ENCODE measurements around the gene PGM2. TPM values are rescaled to one million over a fixed set of nuclear protein-coding genes. Genes with fewer than 3 reads are reported as not detected.
A peak's percentile ranks its signal among the peaks of the same experiment; 100 is the strongest.

PGM2 gene
- total RNA-seq, 3 donors from 2014 or later (not counting 1 experiment from before 2014, with no cell fraction given), result 18.7 to 31.9 (median 27.1) TPM

DNA sequence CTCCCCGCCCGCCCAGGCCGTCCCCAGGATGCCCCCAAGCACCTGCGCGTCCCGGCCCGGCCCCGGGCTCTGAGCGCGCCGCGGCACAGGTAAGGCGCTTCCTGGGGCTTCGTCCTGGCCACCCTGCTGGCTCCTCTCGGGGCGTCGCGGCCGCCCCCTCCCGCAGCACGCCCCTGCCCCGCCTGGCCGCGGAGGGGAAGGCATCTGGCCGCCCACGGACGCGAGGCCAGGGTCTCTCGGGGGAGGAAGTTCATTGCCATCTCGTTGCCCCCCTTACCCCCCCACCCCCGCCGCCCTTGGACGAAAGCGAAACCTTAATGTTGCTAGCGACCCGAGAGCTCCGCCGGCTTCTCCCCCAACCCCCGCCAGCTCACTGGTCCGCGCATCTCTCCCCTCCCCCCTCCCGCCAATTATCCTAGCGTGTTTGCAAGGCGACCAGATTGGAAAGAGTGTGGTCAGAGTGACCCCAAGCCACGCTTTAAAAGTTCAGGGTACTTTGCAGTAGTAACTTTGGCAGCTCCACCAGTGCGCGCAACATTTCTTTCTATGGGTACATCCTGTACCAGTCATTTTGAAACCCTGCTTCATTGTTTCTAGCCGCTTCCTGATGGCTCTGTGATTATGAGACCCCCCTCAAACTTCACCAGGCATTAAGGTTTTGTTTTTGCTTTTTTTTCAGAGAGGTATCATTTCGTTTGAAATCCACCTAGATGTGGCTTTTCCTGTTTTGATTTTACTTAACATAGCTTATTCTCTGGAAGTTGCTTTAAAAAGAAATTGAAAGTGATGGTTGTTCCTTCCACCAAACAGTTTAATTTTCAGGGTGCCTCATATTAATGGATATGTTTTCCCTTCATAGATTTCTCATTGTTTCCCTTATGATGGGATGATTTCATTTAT lies 65.0 kb downstream of the PGM2 start:
- Histone ChIP-seq H3K27me3 (ENCODE audit: control insufficient read depth, insufficient read depth, low read length) (no peaks in the 10 kb centered on the region), H3K27ac (ENCODE audit: low read length) (peak overlapping the region; percentile 76), H3K36me3 (ENCODE audit: control insufficient read depth, insufficient read depth, low read length) (no peaks in the 10 kb centered on the region), H3K9me3 (ENCODE audit: control insufficient read depth, insufficient read depth, low read length) (no peaks in the 10 kb centered on the region), H3K4me3 (ENCODE audit: low read length) (peak overlapping the region; percentile 65), H3K4me1 (ENCODE audit: control insufficient read depth, insufficient read depth, low read length) (peaks cover 22% of the 10 kb centered on the region)
- 0% methylated on average over 42 of the region's 49 CpGs for WGBS (ENCODE audit: insufficient coverage)
- Mint-ChIP-seq H3K4me3 (peak overlapping the region; percentile 94), H3K36me3 (no peaks in the 10 kb centered on the region), H3K27ac (peak overlapping the region; percentile 90 to 91), H3K9me3 (no peaks in the 10 kb centered on the region), H3K4me1 (peaks cover 23 to 34% of the 10 kb centered on the region in 2 donors), H3K27me3 (ENCODE audit: low read depth in 2 of 2) (no peaks in the 10 kb centered on the region)
- intact Hi-C loops (cut with micrococcal nuclease), result loop anchor here (1.0 to 2.0 kb wide), 2 partner anchors 65 to 86 kb away; partner anchors contain the start of gene PGM2
- TF ChIP-seq CTCF (IDR thresholded peaks at IDR 0.05), result no peak
- DNase-seq (peak; percentile 59 to 76), ATAC-seq (peak; percentile 52 to 62 (median 60))

DNA sequence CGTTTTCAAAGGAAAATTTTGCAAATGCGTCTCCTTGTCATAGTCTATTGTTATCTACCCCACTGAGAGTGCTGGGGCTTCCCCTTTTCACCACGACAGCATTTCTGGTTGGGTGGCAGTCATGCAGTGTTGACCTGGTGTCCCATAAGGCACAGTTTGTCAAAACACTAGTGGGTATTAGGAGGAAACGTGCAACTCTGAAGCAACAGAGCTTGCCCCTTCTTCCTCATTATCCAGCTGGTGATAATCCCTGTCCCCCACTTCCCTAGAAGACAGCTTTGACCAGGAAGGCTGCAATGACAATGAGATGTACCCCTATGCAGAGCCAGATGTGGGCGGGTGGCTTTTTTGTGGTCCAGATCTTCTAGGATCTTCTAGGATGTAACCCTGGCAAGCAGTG lies 66.2 kb downstream of the PGM2 start:
- H3K4me1 ChIP-seq (ENCODE audit: control insufficient read depth, insufficient read depth, low read length), result peaks cover 22% of the 10 kb centered on the region
- Mint-ChIP-seq H3K27me3 (ENCODE audit: low read depth in 2 of 2) (no peaks in the 10 kb centered on the region), H3K4me1 (peaks cover 23 to 42% of the 10 kb centered on the region in 2 donors), H3K36me3 (no peaks in the 10 kb centered on the region), H3K27ac (peak overlapping the region; percentile 90 to 91), H3K9me3 (no peaks in the 10 kb centered on the region), H3K4me3 (peak overlapping the region; percentile 94)
- 27% methylated on average over 3 of the region's 5 CpGs for WGBS (ENCODE audit: insufficient coverage)
- no peaks in the 10 kb centered on the region for H3K36me3 ChIP-seq (ENCODE audit: control insufficient read depth, insufficient read depth, low read length)
- no peak overlapping the region for H3K4me3 ChIP-seq (ENCODE audit: low read length)
- no peaks in the 10 kb centered on the region for H3K9me3 ChIP-seq (ENCODE audit: control insufficient read depth, insufficient read depth, low read length)
- intact Hi-C loops (cut with micrococcal nuclease), result loop anchor here (1.0 kb wide), 1 partner anchor 85 kb away; no protein-coding TSS in a partner anchor
- peak; percentile 62 to 79 (median 68) for ATAC-seq
- peak overlapping the region; percentile 76 for H3K27ac ChIP-seq (ENCODE audit: low read length)
- no peaks in the 10 kb centered on the region for H3K27me3 ChIP-seq (ENCODE audit: control insufficient read depth, insufficient read depth, low read length)
- DNase-seq, result peak; percentile 47 to 72
- no peak for TF ChIP-seq CTCF (IDR thresholded peaks at IDR 0.05)

DNA sequence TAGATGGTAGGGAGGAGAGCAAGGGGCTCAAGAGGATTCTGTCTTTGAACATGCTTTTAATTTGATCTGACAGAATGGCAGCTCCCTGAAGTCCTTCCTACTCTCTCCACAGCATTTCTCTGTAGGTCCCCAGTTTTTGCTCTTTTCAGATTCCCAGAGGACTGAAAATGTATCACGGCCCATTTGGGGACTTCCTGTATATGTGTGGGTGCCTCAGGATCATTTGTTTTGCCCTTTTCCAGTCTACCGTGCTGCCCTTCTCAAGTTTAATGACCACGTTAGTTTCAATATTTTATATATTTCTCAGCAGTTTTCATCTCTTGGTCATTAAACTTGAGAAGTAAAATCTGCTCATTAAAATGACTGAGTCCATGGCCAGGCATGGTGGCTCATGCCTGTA lies 66.7 kb downstream of the PGM2 start:
- Histone ChIP-seq H3K9me3 (ENCODE audit: control insufficient read depth, insufficient read depth, low read length) (no peaks in the 10 kb centered on the region), H3K36me3 (ENCODE audit: control insufficient read depth, insufficient read depth, low read length) (no peaks in the 10 kb centered on the region), H3K4me3 (ENCODE audit: low read length) (no peak overlapping the region), H3K4me1 (ENCODE audit: control insufficient read depth, insufficient read depth, low read length) (peaks cover 22% of the 10 kb centered on the region), H3K27me3 (ENCODE audit: control insufficient read depth, insufficient read depth, low read length) (no peaks in the 10 kb centered on the region), H3K27ac (ENCODE audit: low read length) (peak overlapping the region; percentile 76)
- Mint-ChIP-seq H3K9me3 (no peaks in the 10 kb centered on the region), H3K4me1 (peaks cover 23 to 42% of the 10 kb centered on the region in 2 donors), H3K27ac (peak overlapping the region; percentile 90 to 91), H3K36me3 (no peaks in the 10 kb centered on the region), H3K4me3 (peak overlapping the region; percentile 94), H3K27me3 (ENCODE audit: low read depth in 2 of 2) (no peaks in the 10 kb centered on the region)
- intact Hi-C loops (cut with micrococcal nuclease), result no loop called here
- ATAC-seq (no peak), DNase-seq (no peak)
- TF ChIP-seq CTCF (IDR thresholded peaks at IDR 0.05), result no peak
- WGBS (ENCODE audit: insufficient coverage), result 53% methylated on average over 2 of the region's 3 CpGs

Data from natural killer cell (primary cell).